GM19043 (cell line): ENCODE data around the gene SHMT1.
"Not testable (repeated sequence)": the region's sequence is repeated elsewhere in the genome, so short reads cannot be mapped to it uniquely, and the experiment has no call there.

Source experiments
- ATAC-seq: cut with Tn5 transposase; IDR thresholded peaks from one replicate; pipeline ENCODE4 v1.9.1; 2021; ENCODE audit warnings: low read depth; ENCODE audit not compliant: unreplicated experiment

Gene SHMT1

GRCh38 chr17:18379246-18380146 lies 16.1 kb upstream of the SHMT1 start:
- ATAC-seq, result no peak

GRCh38 chr17:18378614-18379013 lies 15.3 kb upstream of the SHMT1 start:
- ATAC-seq, result not testable (repeated sequence)

- no peak for ATAC-seq
These were observed 14.8 kb upstream of the SHMT1 start for GRCh38 chr17:18378205-18378505.

GRCh38 chr17:18377437-18378204 lies 14.3 kb upstream of the SHMT1 start, which contains the start of gene EVPLL:
TSS of gene EVPLL (plus strand) at chr17:18377778. CDS start at chr17:18380938, 3,160 bp downstream.
- ATAC-seq, result no peak

GRCh38 chr17:18374216-18374615 lies 10.9 kb upstream of the SHMT1 start:
- no peak for ATAC-seq

- not testable (repeated sequence) for ATAC-seq
These were observed 9.8 kb upstream of the SHMT1 start for GRCh38 chr17:18373181-18373580.

GRCh38 chr17:18371455-18371854 lies 8.1 kb upstream of the SHMT1 start:
- no peak for ATAC-seq

- ATAC-seq, result no peak
These were observed 7.4 kb upstream of the SHMT1 start for GRCh38 chr17:18370761-18371160.

- no peak for ATAC-seq
These were observed 5.6 kb upstream of the SHMT1 start for GRCh38 chr17:18368946-18369345.

GRCh38 chr17:18364166-18364565 lies 816 bp upstream of the SHMT1 start:
- no peak for ATAC-seq

- ATAC-seq, result no peak
These were observed 651 bp downstream of the SHMT1 start for GRCh38 chr17:18362698-18363100.

GRCh38 chr17:18361837-18362697 lies 1.3 kb downstream of the SHMT1 start:
- no peak for ATAC-seq

GRCh38 chr17:18360518-18360917 lies 2.8 kb downstream of the SHMT1 start:
- no peak for ATAC-seq

GRCh38 chr17:18356624-18357023 lies 6.7 kb downstream of the SHMT1 start:
- ATAC-seq, result no peak

- ATAC-seq, result no peak
These were observed 9.8 kb downstream of the SHMT1 start for GRCh38 chr17:18353541-18353940.

- ATAC-seq, result no peak
These were observed 19.3 kb downstream of the SHMT1 start for GRCh38 chr17:18344021-18344420.

GRCh38 chr17:18339933-18340332 lies 23.4 kb downstream of the SHMT1 start:
- no peak for ATAC-seq

GRCh38 chr17:18338158-18338557 lies 25.2 kb downstream of the SHMT1 start:
- not testable (repeated sequence) for ATAC-seq

GRCh38 chr17:18332909-18333489 lies 30.4 kb downstream of the SHMT1 start:
- ATAC-seq, result no peak

GRCh38 chr17:18331879-18332278 lies 31.5 kb downstream of the SHMT1 start:
- no peak for ATAC-seq
